Measurements from ENCODE around the gene CFAP221. TPM values are rescaled to one million over a fixed set of nuclear protein-coding genes. Genes with fewer than 3 reads are reported as not detected.
"Not testable (repeated sequence)": the region's sequence is repeated elsewhere in the genome, so short reads cannot be mapped to it uniquely, and the experiment has no call there.

The CFAP221 gene
- total RNA-seq, 1 experiment from 2014 or later: not detected

DNA sequence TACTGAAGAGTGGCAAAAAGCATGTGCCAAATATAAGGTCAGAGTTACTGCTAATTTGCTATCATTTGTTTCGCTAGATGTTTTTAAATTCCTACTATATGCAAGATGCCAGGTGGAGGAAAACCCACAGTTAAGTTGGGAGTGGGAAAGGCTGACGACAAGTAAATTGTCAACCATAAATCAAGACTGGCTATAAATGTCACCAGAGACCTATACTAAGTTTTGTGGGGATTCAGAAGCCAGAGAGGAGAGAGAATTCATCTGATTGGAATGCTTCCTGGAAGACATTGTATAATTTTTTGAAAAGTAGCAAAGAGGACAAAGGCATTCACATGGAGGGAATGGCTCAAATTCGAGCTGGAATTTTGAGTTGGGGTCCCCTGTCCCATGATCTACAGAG, 64.3 kb downstream of the CFAP221 start:
- TF ChIP-seq, protein P1, sequence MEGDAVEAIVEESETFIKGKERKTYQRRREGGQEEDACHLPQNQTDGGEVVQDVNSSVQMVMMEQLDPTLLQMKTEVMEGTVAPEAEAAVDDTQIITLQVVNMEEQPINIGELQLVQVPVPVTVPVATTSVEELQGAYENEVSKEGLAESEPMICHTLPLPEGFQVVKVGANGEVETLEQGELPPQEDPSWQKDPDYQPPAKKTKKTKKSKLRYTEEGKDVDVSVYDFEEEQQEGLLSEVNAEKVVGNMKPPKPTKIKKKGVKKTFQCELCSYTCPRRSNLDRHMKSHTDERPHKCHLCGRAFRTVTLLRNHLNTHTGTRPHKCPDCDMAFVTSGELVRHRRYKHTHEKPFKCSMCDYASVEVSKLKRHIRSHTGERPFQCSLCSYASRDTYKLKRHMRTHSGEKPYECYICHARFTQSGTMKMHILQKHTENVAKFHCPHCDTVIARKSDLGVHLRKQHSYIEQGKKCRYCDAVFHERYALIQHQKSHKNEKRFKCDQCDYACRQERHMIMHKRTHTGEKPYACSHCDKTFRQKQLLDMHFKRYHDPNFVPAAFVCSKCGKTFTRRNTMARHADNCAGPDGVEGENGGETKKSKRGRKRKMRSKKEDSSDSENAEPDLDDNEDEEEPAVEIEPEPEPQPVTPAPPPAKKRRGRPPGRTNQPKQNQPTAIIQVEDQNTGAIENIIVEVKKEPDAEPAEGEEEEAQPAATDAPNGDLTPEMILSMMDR (conservative IDR thresholded peaks at IDR 0.05): no peak
- TF ChIP-seq EZH2 (IDR thresholded peaks at IDR 0.05; ENCODE audit: low read depth): no peak
- Histone ChIP-seq H2AFZ (no peak overlapping the region), H3F3A (ENCODE audit: insufficient read depth, low read depth) (no peaks in the 10 kb centered on the region), H3K9me3 (ENCODE audit: insufficient read depth, low read depth) (peaks cover 1% of the 10 kb centered on the region; the same call in 1 of the 2 replicates), H3K9me2 (ENCODE audit: insufficient read depth) (no peaks in the 10 kb centered on the region), H3K4me2 (no peak overlapping the region), H4K20me1 (ENCODE audit: insufficient read depth) (no peaks in the 10 kb centered on the region), H3K4me1 (replicated peaks; ENCODE audit: insufficient read depth) (peaks cover 5% of the 10 kb centered on the region; the same call in 1 of the 2 replicates), H3K36me3 (ENCODE audit: low read depth) (no peaks in the 10 kb centered on the region), H3K27ac (no peak overlapping the region), H3K27me3 (ENCODE audit: insufficient read depth, low read depth) (peaks cover 23% of the 10 kb centered on the region), H3K79me2 (ENCODE audit: low read depth) (no peaks in the 10 kb centered on the region), H3K4me3 (no peak overlapping the region)
- intact Hi-C loops (cut with micrococcal nuclease; ENCODE audit: unreplicated experiment): no loop called here
- DNase-seq: no peak
- POLR2A ChIA-PET (ENCODE audit: unreplicated experiment): no interaction called here
- no TSS peak for BruUV-seq (replicated peaks)
- CTCF ChIA-PET: interaction anchor here (0.7 kb wide), 1 partner anchor 679 kb away, joined by 4 read pairs; no protein-coding TSS in a partner anchor

DNA sequence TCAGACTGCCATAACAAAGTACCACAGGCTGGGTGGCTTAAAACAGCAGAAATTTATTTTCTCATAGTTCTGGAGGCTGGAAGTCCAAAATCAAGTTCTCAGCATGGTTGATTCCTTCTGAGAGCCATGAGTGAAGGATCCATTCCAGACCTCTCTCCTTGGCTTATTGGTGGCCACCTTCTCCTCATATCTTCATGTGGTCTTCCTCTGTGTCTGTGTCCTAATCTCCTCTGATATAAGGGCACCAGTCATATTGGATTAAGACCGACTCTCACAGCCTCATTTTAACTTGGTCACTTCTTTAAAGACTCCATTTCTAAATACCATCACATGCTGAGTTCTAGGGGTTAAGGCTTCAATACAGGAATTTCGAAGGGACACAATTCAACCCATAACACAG, 65.1 kb downstream of the CFAP221 start:
- TF ChIP-seq EZH2 (IDR thresholded peaks at IDR 0.05; ENCODE audit: low read depth): no peak
- TF ChIP-seq, protein P1 (conservative IDR thresholded peaks at IDR 0.05): no peak
- no peak for DNase-seq
- ChIA-PET POLR2A (ENCODE audit: unreplicated experiment) (no interaction called here), CTCF (no interaction called here)
- Histone ChIP-seq H3K79me2 (ENCODE audit: low read depth) (no peaks in the 10 kb centered on the region), H4K20me1 (ENCODE audit: insufficient read depth) (no peaks in the 10 kb centered on the region), H3K4me3 (no peak overlapping the region), H3K27me3 (ENCODE audit: insufficient read depth, low read depth) (peaks cover 23% of the 10 kb centered on the region), H2AFZ (no peak overlapping the region), H3F3A (ENCODE audit: insufficient read depth, low read depth) (no peaks in the 10 kb centered on the region), H3K36me3 (ENCODE audit: low read depth) (no peaks in the 10 kb centered on the region), H3K27ac (no peak overlapping the region), H3K4me1 (replicated peaks; ENCODE audit: insufficient read depth) (peaks cover 5% of the 10 kb centered on the region; the same call in 1 of the 2 replicates), H3K4me2 (no peak overlapping the region), H3K9me2 (ENCODE audit: insufficient read depth) (no peaks in the 10 kb centered on the region), H3K9me3 (ENCODE audit: insufficient read depth, low read depth) (peaks cover 9% of the 10 kb centered on the region)
- intact Hi-C loops (cut with micrococcal nuclease; ENCODE audit: unreplicated experiment): no loop called here
- BruUV-seq (replicated peaks): no TSS peak

DNA sequence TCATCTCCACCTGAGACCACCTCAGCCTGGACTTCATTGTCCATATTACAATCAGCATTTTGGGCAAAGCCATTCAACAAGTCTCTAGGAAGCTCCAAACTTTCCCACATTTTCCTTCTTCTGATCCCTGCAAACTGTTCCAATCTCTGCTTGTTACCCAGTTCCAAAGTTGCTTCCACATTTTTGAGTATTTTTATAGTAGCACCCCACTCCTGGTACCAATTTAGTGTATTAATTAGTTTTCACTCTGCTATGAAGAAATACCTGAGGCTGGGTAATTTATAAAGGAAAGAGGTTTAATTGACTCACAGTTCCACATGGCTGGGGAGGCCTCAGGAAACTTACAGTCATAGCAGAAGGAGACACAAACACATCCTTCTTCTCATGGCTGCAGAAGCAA, 69.9 kb downstream of the CFAP221 start:
- BruUV-seq (replicated peaks); H3K4me2 ChIP-seq; H3K9me2 ChIP-seq (ENCODE audit: insufficient read depth); H3K79me2 ChIP-seq (ENCODE audit: low read depth); H3K36me3 ChIP-seq (ENCODE audit: low read depth); POLR2A ChIA-PET (ENCODE audit: unreplicated experiment); intact Hi-C loops (cut with micrococcal nuclease; ENCODE audit: unreplicated experiment); H3F3A ChIP-seq (ENCODE audit: insufficient read depth, low read depth); H3K4me3 ChIP-seq; CTCF ChIA-PET; H2AFZ ChIP-seq; H3K27ac ChIP-seq; H3K4me1 ChIP-seq (replicated peaks; ENCODE audit: insufficient read depth); DNase-seq; H4K20me1 ChIP-seq (ENCODE audit: insufficient read depth): not testable (repeated sequence)
- Histone ChIP-seq H3K27me3 (ENCODE audit: insufficient read depth, low read depth) (peaks cover 44% of the 10 kb centered on the region), H3K9me3 (ENCODE audit: insufficient read depth, low read depth) (peaks cover 17% of the 10 kb centered on the region)

DNA sequence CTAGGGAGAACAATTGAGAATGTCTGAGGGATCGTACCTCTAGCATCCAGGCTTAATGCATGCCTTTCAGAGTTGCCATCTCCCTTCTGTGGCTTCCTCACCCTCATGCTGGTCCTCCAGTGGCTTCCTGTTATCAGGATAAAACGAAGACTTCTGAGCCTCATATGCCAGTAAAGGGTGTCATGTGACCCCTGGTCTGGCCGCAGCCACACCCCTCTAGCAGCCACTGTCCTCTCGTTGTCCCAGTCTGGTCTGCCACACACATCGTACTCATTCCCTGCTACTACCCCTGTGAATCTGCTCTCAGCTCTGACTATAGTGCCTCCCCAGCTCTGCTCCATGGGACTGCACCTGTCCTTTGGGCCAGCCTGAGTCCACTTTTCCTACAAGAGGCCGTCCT, 72.2 kb downstream of the CFAP221 start:
- Histone ChIP-seq H3K36me3 (ENCODE audit: low read depth) (no peaks in the 10 kb centered on the region), H3K9me3 (ENCODE audit: insufficient read depth, low read depth) (peaks cover 17% of the 10 kb centered on the region), H4K20me1 (ENCODE audit: insufficient read depth) (no peaks in the 10 kb centered on the region), H3F3A (ENCODE audit: insufficient read depth, low read depth) (no peaks in the 10 kb centered on the region), H3K9me2 (ENCODE audit: insufficient read depth) (no peaks in the 10 kb centered on the region), H3K4me2 (peak overlapping the region; percentile 27; the same call in 1 of the 2 replicates), H3K4me1 (replicated peaks; ENCODE audit: insufficient read depth) (no peaks in the 10 kb centered on the region), H3K27ac (no peak overlapping the region), H3K79me2 (ENCODE audit: low read depth) (no peaks in the 10 kb centered on the region), H3K4me3 (no peak overlapping the region), H3K27me3 (ENCODE audit: insufficient read depth, low read depth) (peaks cover 52% of the 10 kb centered on the region), H2AFZ (no peak overlapping the region)
- intact Hi-C loops (cut with micrococcal nuclease; ENCODE audit: unreplicated experiment): no loop called here
- TF ChIP-seq, protein P1 (conservative IDR thresholded peaks at IDR 0.05): no peak
- TF ChIP-seq EZH2 (IDR thresholded peaks at IDR 0.05; ENCODE audit: low read depth): no peak
- CTCF ChIA-PET: no interaction called here
- no peak for DNase-seq
- POLR2A ChIA-PET (ENCODE audit: unreplicated experiment): no interaction called here
- BruUV-seq (replicated peaks): no TSS peak

All from PC-9 (cell line).